ENCODE data around the gene CMBL. TPM values are rescaled to one million over a fixed set of nuclear protein-coding genes. Genes with fewer than 3 reads are reported as not detected.

Gene CMBL
- total and polyA plus RNA-seq, 2 of the 13 experiments (the other 11 are each of a cell fraction or from before 2014, with no cell fraction given) = 11.5 to 17.0 TPM

GRCh38 chr5:10249948-10250805 lies 57.5 kb downstream of the CMBL start, which contains the start of gene CCT5 (continued):
- TF ChIP-seq ZNF460 (CRISPR knock-in tag; IDR thresholded peaks at IDR 0.05; ENCODE audit: borderline replicate concordance) = no peak
- TF ChIP-seq REST (IDR thresholded peaks at IDR 0.05; ENCODE audit: borderline replicate concordance in 1 of 2, low read depth in 1 of 2, low read length in 2 of 2) = no peak; a peak in 1 of 4 replicates
- 0 out of 2 replicates have a peak, but pooled peaks have one; percentile 28 for TF ChIP-seq ZBTB43 (CRISPR knock-in tag; conservative IDR thresholded peaks at IDR 0.05)
- TF ChIP-seq ZNF567 (CRISPR knock-in tag; IDR thresholded peaks at IDR 0.05; ENCODE audit: borderline replicate concordance) = no peak
- TF ChIP-seq ZNF549 (CRISPR knock-in tag; IDR thresholded peaks at IDR 0.05) = no peak
- no peak for TF ChIP-seq ZSCAN12 (CRISPR knock-in tag; IDR thresholded peaks at IDR 0.05)
- TF ChIP-seq ZBTB40 (IDR thresholded peaks at IDR 0.05) = no peak
- peak; percentile 58; the same call in 1 of the 2 replicates for TF ChIP-seq ZBTB40 (CRISPR knock-in tag; IDR thresholded peaks at IDR 0.05)
- TF ChIP-seq NFIC (IDR thresholded peaks at IDR 0.05; ENCODE audit: low read length) = peak; percentile 72; the same call in 1 of the 2 replicates
- no peak for TF ChIP-seq SRSF9 (IDR thresholded peaks at IDR 0.05; ENCODE audit: borderline replicate concordance, insufficient read depth, low read depth, low read length, poor library complexity, severe bottlenecking)
- no peak for TF ChIP-seq HNRNPUL1 (IDR thresholded peaks at IDR 0.05; ENCODE audit: low read depth, low read length)
- TF ChIP-seq HMG20B (CRISPR knock-in tag; conservative IDR thresholded peaks at IDR 0.05) = no peak
- no peak for TF ChIP-seq NAIF1 (CRISPR knock-in tag; IDR thresholded peaks at IDR 0.05; ENCODE audit: borderline replicate concordance)
- TF ChIP-seq RFX3 (CRISPR knock-in tag; IDR thresholded peaks at IDR 0.05) = no peak

Measured in HepG2 (cell line).